Mesenchymal stem cell (in vitro differentiated cells and primary cell): ENCODE measurements around the gene HOXB3.
A peak's percentile ranks its signal among the peaks of the same experiment; 100 is the strongest.

ENCODE experiments used
- DNase-seq: peaks from one replicate; pipeline ENCODE4 v3.0.0-alpha.2; 2013
- H2AFZ ChIP-seq: one replicate; pipeline ENCODE4 v1.6.1; 2013; ENCODE audit warnings: low read depth, mild to moderate bottlenecking, control low read depth, inconsistent platforms, low read length, moderate library complexity
- H2AK5ac ChIP-seq: 2 replicates; pipeline ENCODE4 v1.6.1; 2013; ENCODE audit warnings: low read length, moderate library complexity, mild to moderate bottlenecking, inconsistent platforms; ENCODE audit not compliant: severe bottlenecking
- H2BK120ac ChIP-seq: one replicate; pipeline ENCODE4 v1.6.1; 2013; ENCODE audit warnings: low read depth, mild to moderate bottlenecking, inconsistent platforms, low read length, moderate library complexity
- H2BK12ac ChIP-seq, 2 experiments: one replicate each; pipeline ENCODE4 v1.6.1; 2013; ENCODE audit warnings: inconsistent platforms in 2 of 2, low read length in 2 of 2, mild to moderate bottlenecking in 2 of 2, moderate library complexity in 2 of 2, control low read depth in 1 of 2
- H2BK15ac ChIP-seq: one replicate; pipeline ENCODE4 v1.6.1; 2013; ENCODE audit warnings: mild to moderate bottlenecking, low read depth, inconsistent platforms; ENCODE audit not compliant: poor library complexity, severe bottlenecking
- H2BK5ac ChIP-seq: 2 replicates; pipeline ENCODE4 v1.6.1; 2013; ENCODE audit warnings: low read depth, mild to moderate bottlenecking, low read length, control low read depth, inconsistent platforms; ENCODE audit not compliant: poor library complexity, severe bottlenecking
- H3K14ac ChIP-seq, 2 experiments: one replicate each; pipeline ENCODE4 v1.6.1; 2013; ENCODE audit warnings: inconsistent platforms in 2 of 2, low read length in 2 of 2, control low read depth in 1 of 2, mild to moderate bottlenecking in 1 of 2, moderate library complexity in 1 of 2
- H3K18ac ChIP-seq, 2 experiments: one replicate each; pipeline ENCODE4 v1.6.1; 2013; ENCODE audit warnings: inconsistent platforms in 2 of 2, low read length in 2 of 2, control low read depth in 1 of 2, low read depth in 1 of 2, mild to moderate bottlenecking in 1 of 2
- H3K23ac ChIP-seq, 2 experiments: one replicate each; pipeline ENCODE4 v1.6.1; 2013; ENCODE audit warnings: inconsistent platforms in 2 of 2, low read length in 2 of 2, mild to moderate bottlenecking in 2 of 2, moderate library complexity in 2 of 2, control low read depth in 1 of 2
- H3K27ac ChIP-seq: 2 replicates; pipeline ENCODE4 v1.5.1; 2013; ENCODE audit warnings: mild to moderate bottlenecking, moderate library complexity, low read length, control low read depth, inconsistent platforms; ENCODE audit not compliant: poor library complexity, severe bottlenecking
- H3K27me3 ChIP-seq, 2 experiments: 2 replicates each; pipeline versions ENCODE4 v1.6.1 to v1.7.0; 2013; ENCODE audit warnings: low read length in 2 of 2, mild to moderate bottlenecking in 2 of 2, moderate library complexity in 2 of 2, control low read depth in 1 of 2, inconsistent platforms in 1 of 2; ENCODE audit not compliant: control insufficient read depth in 1 of 2, insufficient read depth in 1 of 2
- H3K36me3 ChIP-seq, 2 experiments: 2 replicates each; pipeline versions ENCODE4 v1.6.1 to v1.7.0; 2013; ENCODE audit warnings: low read length in 2 of 2, control low read depth in 1 of 2, inconsistent platforms in 1 of 2, low read depth in 1 of 2, mild to moderate bottlenecking in 1 of 2; ENCODE audit not compliant: insufficient read depth in 2 of 2, control insufficient read depth in 1 of 2
- H3K4ac ChIP-seq, 2 experiments: one replicate each; pipeline ENCODE4 v1.6.1; 2013; ENCODE audit warnings: inconsistent platforms in 2 of 2, low read length in 2 of 2, mild to moderate bottlenecking in 2 of 2, moderate library complexity in 2 of 2, control low read depth in 1 of 2, low read depth in 1 of 2
- H3K4me1 ChIP-seq: 2 replicates; pipeline ENCODE4 v1.6.1; 2013; ENCODE audit warnings: low read depth, low read length, control low read depth; ENCODE audit not compliant: control insufficient read depth, insufficient read depth
- H3K4me2 ChIP-seq: 2 replicates; pipeline ENCODE4 v1.6.1; 2013; ENCODE audit warnings: low read length, mild to moderate bottlenecking, inconsistent platforms; ENCODE audit not compliant: poor library complexity, severe bottlenecking
- H3K4me3 ChIP-seq, 2 experiments: 2 replicates each; pipeline versions ENCODE4 v1.5.1 to v1.7.0; 2013; ENCODE audit warnings: low read length in 2 of 2, mild to moderate bottlenecking in 2 of 2, control low read depth in 1 of 2, low read depth in 1 of 2; ENCODE audit not compliant: insufficient read depth in 1 of 2
- H3K79me1 ChIP-seq: replicated peaks from 2 replicates; pipeline ENCODE4 v1.6.1; 2013; ENCODE audit warnings: mild to moderate bottlenecking, control low read depth, low read length, inconsistent platforms; ENCODE audit not compliant: poor library complexity, severe bottlenecking
- H3K9ac ChIP-seq: 2 replicates; pipeline ENCODE4 v1.7.0; 2013; ENCODE audit warnings: mild to moderate bottlenecking, low read length, moderate library complexity
- H3K9me3 ChIP-seq: 2 replicates; pipeline ENCODE4 v1.7.0; 2013; ENCODE audit warnings: mild to moderate bottlenecking, low read length; ENCODE audit not compliant: control insufficient read depth
- H4K8ac ChIP-seq: one replicate; pipeline ENCODE4 v1.6.1; 2013; ENCODE audit warnings: inconsistent platforms, mild to moderate bottlenecking, low read length, moderate library complexity
- H4K91ac ChIP-seq: one replicate; pipeline ENCODE4 v1.6.1; 2013; ENCODE audit warnings: mild to moderate bottlenecking, low read length, inconsistent platforms
- WGBS: methylation state at CpG from one replicate; pipeline ENCODE4 v1.1.7; 2013; ENCODE audit warnings: mixed read lengths; 5-methylcytosine and 5-hydroxymethylcytosine counted together

HOXB3 gene

GRCh38 chr17:48610282-48611211 lies 20.5 kb upstream of the HOXB3 start, which contains the start of gene HOXB7:
Gene HOXB7, minus strand, starts transcription at chr17:48611017. Its CDS starts 99 bp downstream, at chr17:48610918.
- Histone ChIP-seq H2BK15ac (peak within 1 kb of the TSS; percentile 87), H4K8ac (peak within 1 kb of the TSS; percentile 96), H2BK5ac (peak within 1 kb of the TSS; percentile 98), H2BK12ac (peak within 1 kb of the TSS; percentile 85 to 94), H3K14ac (peak within 1 kb of the TSS; percentile 50 to 93), H3K4me1 (peaks cover 25% of the 10 kb centered on the region), H3K9me3 (no peaks in the 10 kb centered on the region), H2AFZ (no peak within 1 kb of the TSS), H3K27ac (peak within 1 kb of the TSS; percentile 64), H2BK120ac (peak within 1 kb of the TSS; percentile 99), H3K79me1 (peaks cover 14% of the 10 kb centered on the region), H3K9ac (peak within 1 kb of the TSS; percentile 98), H3K36me3 (peaks cover 5 to 13% of the 10 kb centered on the region in 2 experiments), H3K4me3 (peak within 1 kb of the TSS; percentile 67 to 87), H3K27me3 (peaks cover 8 to 16% of the 10 kb centered on the region in 2 experiments), H4K91ac (peak within 1 kb of the TSS; percentile 100), H3K18ac (peak within 1 kb of the TSS; percentile 99), H2AK5ac (peak within 1 kb of the TSS; percentile 76), H3K4ac (peak within 1 kb of the TSS; percentile 97 to 99), H3K4me2 (peak within 1 kb of the TSS; percentile 97), H3K23ac (peak within 1 kb of the TSS; percentile 86 to 97)
- WGBS: under 1% methylated on average over 67 of the region's 79 CpGs
- DNase-seq: peak; percentile 82

GRCh38 chr17:48609759-48610281 lies 19.8 kb upstream of the HOXB3 start:
- peak overlapping the region; percentile 96 for H4K91ac ChIP-seq
- peak overlapping the region; percentile 98 for H3K9ac ChIP-seq
- no peak for DNase-seq
- peak overlapping the region; percentile 97 to 99 for H3K4ac ChIP-seq
- peaks cover 1 to 9% of the 10 kb centered on the region in 2 experiments for H3K27me3 ChIP-seq
- peak overlapping the region; percentile 53 for H2BK5ac ChIP-seq
- peaks cover 25% of the 10 kb centered on the region for H3K4me1 ChIP-seq
- H3K9me3 ChIP-seq: no peaks in the 10 kb centered on the region
- H2BK12ac ChIP-seq: peak overlapping the region; percentile 85 to 91
- peak overlapping the region; percentile 50 to 88 for H3K14ac ChIP-seq
- peak overlapping the region; percentile 99 for H2BK120ac ChIP-seq
- H3K79me1 ChIP-seq: peaks cover 14% of the 10 kb centered on the region
- under 1% methylated on average over 11 of the region's 15 CpGs for WGBS
- peak overlapping the region; percentile 67 to 87 for H3K4me3 ChIP-seq
- peak overlapping the region; percentile 96 for H4K8ac ChIP-seq
- peaks cover 5 to 13% of the 10 kb centered on the region in 2 experiments for H3K36me3 ChIP-seq
- peak overlapping the region; percentile 64 for H3K27ac ChIP-seq
- peak overlapping the region; percentile 97 for H3K4me2 ChIP-seq
- peak overlapping the region; percentile 94 for H2BK15ac ChIP-seq
- peak overlapping the region; percentile 16 to 84 for H3K23ac ChIP-seq
- H2AFZ ChIP-seq: no peak overlapping the region
- peak overlapping the region; percentile 99 for H3K18ac ChIP-seq
- peak overlapping the region; percentile 76 for H2AK5ac ChIP-seq

GRCh38 chr17:48609033-48609432 lies 19.0 kb upstream of the HOXB3 start:
- Histone ChIP-seq H3K18ac (peak overlapping the region; percentile 60 to 90), H2BK120ac (peak overlapping the region; percentile 99), H3K23ac (peak overlapping the region in 1 of 2 experiments; percentile 78), H3K27me3 (peaks cover 0 to 7% of the 10 kb centered on the region in 2 experiments), H3K4ac (peak overlapping the region; percentile 93 to 99), H2BK12ac (peak overlapping the region; percentile 85 to 91), H2BK15ac (peak overlapping the region; percentile 94), H4K8ac (peak overlapping the region; percentile 78), H2AK5ac (peak overlapping the region; percentile 3), H3K14ac (peak overlapping the region in 1 of 2 experiments; percentile 48), H2AFZ (no peak overlapping the region), H3K79me1 (peaks cover 14% of the 10 kb centered on the region), H4K91ac (peak overlapping the region; percentile 88), H2BK5ac (no peak overlapping the region), H3K9me3 (no peaks in the 10 kb centered on the region), H3K4me2 (peak overlapping the region; percentile 97), H3K9ac (peak overlapping the region; percentile 98), H3K36me3 (peaks cover 5 to 13% of the 10 kb centered on the region in 2 experiments), H3K4me1 (peaks cover 21% of the 10 kb centered on the region), H3K27ac (peak overlapping the region; percentile 9), H3K4me3 (peak overlapping the region in 1 of 2 experiments; percentile 87)
- peak; percentile 83 for DNase-seq

- peak overlapping the region; percentile 78 for H4K8ac ChIP-seq
- H3K9ac ChIP-seq: peak overlapping the region; percentile 98
- H3K18ac ChIP-seq: peak overlapping the region; percentile 60 to 90
- 55% methylated on average over 1 of the region's 1 CpG for WGBS
- H3K14ac ChIP-seq: no peak overlapping the region
- H2BK5ac ChIP-seq: no peak overlapping the region
- H3K9me3 ChIP-seq: no peaks in the 10 kb centered on the region
- H4K91ac ChIP-seq: peak overlapping the region; percentile 84
- peaks cover 21% of the 10 kb centered on the region for H3K4me1 ChIP-seq
- peak overlapping the region in 1 of 2 experiments; percentile 87 for H3K4me3 ChIP-seq
- H3K27ac ChIP-seq: no peak overlapping the region
- peaks cover 14% of the 10 kb centered on the region for H3K79me1 ChIP-seq
- H3K4ac ChIP-seq: peak overlapping the region; percentile 29 to 93
- no peak overlapping the region for H2BK15ac ChIP-seq
- H3K27me3 ChIP-seq: peaks cover 0 to 7% of the 10 kb centered on the region in 2 experiments
- H3K36me3 ChIP-seq: peaks cover 5 to 13% of the 10 kb centered on the region in 2 experiments
- no peak overlapping the region for H2AFZ ChIP-seq
- peak overlapping the region; percentile 99 for H2BK120ac ChIP-seq
- no peak overlapping the region for H2AK5ac ChIP-seq
- no peak overlapping the region for H3K4me2 ChIP-seq
- peak; percentile 58 for DNase-seq
- H2BK12ac ChIP-seq: peak overlapping the region; percentile 45 to 75
- no peak overlapping the region for H3K23ac ChIP-seq
Observed at GRCh38 chr17:48608494-48608834, 18.4 kb upstream of the HOXB3 start.
